AG09319 (cell line): ENCODE results near the gene MRS2.
"Not testable (repeated sequence)": the region's sequence is repeated elsewhere in the genome, so short reads cannot be mapped to it uniquely, and the experiment has no call there.

ENCODE experiments used
- DNase-seq: peaks from one replicate; pipeline ENCODE4 v3.0.0-alpha.2; 2010; ENCODE audit warnings: low read depth; ENCODE audit errors: extremely low read depth
- TF ChIP-seq, protein P1 (sequence below): IDR thresholded peaks from 2 replicates; pipeline ENCODE4 v1.5.1; 2011; ENCODE audit warnings: low read depth, mild to moderate bottlenecking, inconsistent platforms, low read length, moderate library complexity

MRS2 gene

DNA sequence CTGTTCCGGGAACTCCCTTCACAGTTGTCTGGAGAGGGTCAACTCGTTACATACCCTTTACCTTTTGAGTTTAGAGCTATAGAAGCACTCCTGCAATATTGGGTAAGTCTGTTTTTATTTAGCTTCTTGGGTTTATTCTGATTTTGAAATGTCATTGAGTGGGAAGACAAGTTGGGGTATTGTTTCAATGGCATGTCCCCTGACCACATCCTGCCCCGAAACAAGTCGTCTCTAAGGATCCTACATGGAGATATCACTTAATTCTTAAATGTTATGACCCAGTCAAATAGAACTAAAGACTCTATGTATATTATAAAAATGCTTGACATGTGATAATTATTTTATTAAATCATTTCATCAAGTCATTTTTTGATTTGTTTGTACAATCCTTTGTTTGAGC lies 9.6 kb downstream of the MRS2 start:
- TF ChIP-seq, protein P1, sequence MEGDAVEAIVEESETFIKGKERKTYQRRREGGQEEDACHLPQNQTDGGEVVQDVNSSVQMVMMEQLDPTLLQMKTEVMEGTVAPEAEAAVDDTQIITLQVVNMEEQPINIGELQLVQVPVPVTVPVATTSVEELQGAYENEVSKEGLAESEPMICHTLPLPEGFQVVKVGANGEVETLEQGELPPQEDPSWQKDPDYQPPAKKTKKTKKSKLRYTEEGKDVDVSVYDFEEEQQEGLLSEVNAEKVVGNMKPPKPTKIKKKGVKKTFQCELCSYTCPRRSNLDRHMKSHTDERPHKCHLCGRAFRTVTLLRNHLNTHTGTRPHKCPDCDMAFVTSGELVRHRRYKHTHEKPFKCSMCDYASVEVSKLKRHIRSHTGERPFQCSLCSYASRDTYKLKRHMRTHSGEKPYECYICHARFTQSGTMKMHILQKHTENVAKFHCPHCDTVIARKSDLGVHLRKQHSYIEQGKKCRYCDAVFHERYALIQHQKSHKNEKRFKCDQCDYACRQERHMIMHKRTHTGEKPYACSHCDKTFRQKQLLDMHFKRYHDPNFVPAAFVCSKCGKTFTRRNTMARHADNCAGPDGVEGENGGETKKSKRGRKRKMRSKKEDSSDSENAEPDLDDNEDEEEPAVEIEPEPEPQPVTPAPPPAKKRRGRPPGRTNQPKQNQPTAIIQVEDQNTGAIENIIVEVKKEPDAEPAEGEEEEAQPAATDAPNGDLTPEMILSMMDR, result no peak
- DNase-seq, result no peak

GRCh38 chr6:24414531-24414930 lies 11.8 kb downstream of the MRS2 start:
- DNase-seq, result not testable (repeated sequence)

- TF ChIP-seq, protein P1, result no peak
- DNase-seq, result no peak
Measured at GRCh38 chr6:24415753-24416152, 13.0 kb downstream of the MRS2 start.

- no peak for DNase-seq
- TF ChIP-seq, protein P1, result no peak
Measured at GRCh38 chr6:24419526-24419925, 16.8 kb downstream of the MRS2 start.

- DNase-seq, result no peak
- TF ChIP-seq, protein P1, result no peak
Measured at GRCh38 chr6:24425091-24425490, 22.4 kb downstream of the MRS2 start.

DNA sequence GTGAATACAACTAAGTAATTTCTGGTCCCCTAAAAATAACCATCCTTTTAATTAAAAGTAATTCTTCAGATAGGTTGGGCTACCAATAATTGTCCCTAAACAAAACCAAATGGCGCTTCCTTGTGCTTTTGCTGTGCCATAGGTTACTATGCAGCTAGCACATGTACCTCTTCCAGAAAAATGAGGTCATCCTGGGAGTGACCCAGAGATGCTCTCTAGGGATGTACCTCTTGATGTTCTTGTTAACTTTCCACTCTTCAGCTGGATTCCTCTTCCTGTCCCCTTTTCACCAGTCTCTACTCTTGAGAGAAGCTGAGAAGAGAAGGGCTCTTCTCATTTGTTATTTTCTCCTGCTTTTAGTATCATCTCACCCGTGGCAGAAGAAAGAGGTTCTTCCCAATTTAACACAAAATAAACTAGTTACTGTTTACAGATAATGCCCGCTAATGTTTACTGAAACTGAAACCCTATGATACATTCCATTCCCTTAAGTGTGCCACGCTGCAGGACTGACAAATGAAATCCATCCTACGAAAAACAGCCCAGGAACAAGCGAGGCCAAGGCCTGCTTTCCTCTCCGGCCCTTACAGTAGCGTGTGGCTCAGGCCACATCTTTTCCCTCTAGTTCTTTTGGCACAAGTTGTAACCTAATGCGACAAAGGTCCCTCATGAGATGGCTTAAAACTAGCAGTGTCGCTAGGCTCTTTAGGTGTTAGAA lies 24.2 kb downstream of the MRS2 start:
- DNase-seq, result no peak
- TF ChIP-seq, protein P1, result no peak

DNA sequence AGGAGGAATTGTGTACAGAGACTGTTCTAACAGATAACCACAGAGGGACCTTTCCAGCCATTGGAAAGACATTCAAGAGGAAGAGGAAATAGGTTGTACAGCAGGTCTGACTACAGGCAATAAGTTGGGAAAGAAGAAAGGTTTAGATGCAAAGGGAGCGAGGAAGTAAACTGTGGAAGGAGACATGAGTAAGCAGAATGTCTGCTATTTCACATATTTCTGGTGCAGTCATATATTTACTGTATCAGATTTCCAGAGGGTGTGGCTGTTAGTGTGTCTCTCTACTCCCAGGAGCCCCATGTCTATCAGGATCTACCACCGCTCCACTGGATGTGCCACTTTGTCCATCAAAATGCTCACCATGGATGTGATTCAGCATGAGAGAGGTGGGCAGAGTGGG lies 25.9 kb downstream of the MRS2 start:
- no peak for DNase-seq
- TF ChIP-seq, protein P1, result no peak

GRCh38 chr6:24429146-24429545 lies 26.4 kb downstream of the MRS2 start:
- TF ChIP-seq, protein P1, result no peak

More at GRCh38 chr6:24429146-24429545, 26.4 kb downstream of the MRS2 start:
- DNase-seq, result no peak
